IMR-90 (cell line): ENCODE data around the gene ZMIZ1. TPM values are rescaled to one million over a fixed set of nuclear protein-coding genes. Genes with fewer than 3 reads are reported as not detected.

Experiments used
- ATAC-seq: fragments of 200-7000 bp; cut with Tn5 transposase; 2 replicates; pipeline ENCODE4 v1.9.1; 2020; ENCODE audit warnings: low read depth, mild to moderate bottlenecking, moderate library complexity
- BruUV-seq: library from RNA; stranded (reverse); fragments of 400-500 nt; replicated peaks from 2 replicates; lab custom pipeline; 2021; lab: Mats Ljungman, UMichigan
- CTCF ChIA-PET: fragments of 300-600 bp; formaldehyde crosslinking; extraction: SDS; loops from one replicate; lab custom pipeline; 2021; ENCODE audit warnings: antibody characterized with exemption; lab: Yijun Ruan, JAX
- POLR2A ChIA-PET: fragments of 300-600 bp; sonication (Branson Sonifier 250); formaldehyde crosslinking; loops from one replicate; lab custom pipeline; 2022; ENCODE audit warnings: antibody characterized with exemption; ENCODE audit not compliant: unreplicated experiment; lab: Charles Lee
- DNase-seq: peaks from one replicate; pipeline ENCODE4 v3.0.0; 2013
- H2AFZ ChIP-seq: replicated peaks from 2 replicates; pipeline ENCODE3; 2013; ENCODE audit warnings: low read length, mild to moderate bottlenecking; ENCODE audit not compliant: poor library complexity
- H2AK5ac ChIP-seq: 2 replicates; pipeline ENCODE4 v1.6.1; 2013; ENCODE audit warnings: low read depth, low read length, inconsistent platforms
- H2AK9ac ChIP-seq: replicated peaks from 2 replicates; pipeline ENCODE3; 2013; ENCODE audit warnings: mild to moderate bottlenecking, low read depth, low read length, moderate library complexity; ENCODE audit not compliant: poor library complexity
- H2BK120ac ChIP-seq: 2 replicates; pipeline ENCODE4 v1.6.1; 2013; ENCODE audit warnings: low read depth, low read length, inconsistent platforms
- H2BK15ac ChIP-seq: 3 replicates; pipeline ENCODE4 v1.6.1; 2013; ENCODE audit warnings: low read depth, low read length, inconsistent platforms
- H2BK20ac ChIP-seq: 2 replicates; pipeline ENCODE4 v1.6.1; 2013; ENCODE audit warnings: low read depth, mild to moderate bottlenecking, inconsistent platforms, low read length, moderate library complexity
- H2BK5ac ChIP-seq: 2 replicates; pipeline ENCODE4 v1.6.1; 2013; ENCODE audit warnings: mild to moderate bottlenecking, low read depth, low read length, inconsistent platforms; ENCODE audit not compliant: poor library complexity, severe bottlenecking
- H3K14ac ChIP-seq: replicated peaks from 2 replicates; pipeline ENCODE4 v1.6.1; 2013; ENCODE audit warnings: low read depth, low read length, inconsistent platforms
- H3K18ac ChIP-seq: 2 replicates; pipeline ENCODE4 v1.6.1; 2013; ENCODE audit warnings: low read depth, low read length, control low read depth
- H3K23ac ChIP-seq: 2 replicates; pipeline ENCODE4 v1.6.1; 2013; ENCODE audit warnings: low read depth, low read length, inconsistent platforms
- H3K27ac ChIP-seq: 2 replicates; pipeline ENCODE4 v1.5.1; 2013; ENCODE audit warnings: mild to moderate bottlenecking, control low read depth, low read length; ENCODE audit not compliant: insufficient read depth
- H3K27me3 ChIP-seq: 2 replicates; pipeline ENCODE4 v1.6.1; 2013; ENCODE audit warnings: low read length; ENCODE audit not compliant: control insufficient read depth, insufficient read depth
- H3K36me3 ChIP-seq: 2 replicates; pipeline ENCODE4 v1.6.1; 2013; ENCODE audit warnings: low read length, mixed read lengths; ENCODE audit not compliant: control insufficient read depth, insufficient read depth
- H3K4ac ChIP-seq: 2 replicates; pipeline ENCODE4 v1.6.1; 2013; ENCODE audit warnings: low read depth, low read length, inconsistent platforms
- H3K4me1 ChIP-seq: 2 replicates; pipeline ENCODE4 v1.6.1; 2013; ENCODE audit warnings: low read length, mixed read lengths; ENCODE audit not compliant: control insufficient read depth, insufficient read depth
- H3K4me2 ChIP-seq: 2 replicates; pipeline ENCODE4 v1.6.1; 2013; ENCODE audit warnings: low read depth, mild to moderate bottlenecking, control low read depth, low read length, moderate library complexity
- H3K4me3 ChIP-seq: 2 replicates; pipeline ENCODE4 v1.5.1; 2013; ENCODE audit warnings: low read depth, mild to moderate bottlenecking, control low read depth, low read length, moderate library complexity; ENCODE audit not compliant: insufficient read depth
- H3K56ac ChIP-seq: 2 replicates; pipeline ENCODE4 v1.6.1; 2013; ENCODE audit warnings: low read length, inconsistent platforms; ENCODE audit not compliant: insufficient read depth; ENCODE audit errors: extremely low read depth
- H3K79me1 ChIP-seq, 2 experiments: 2 replicates each; pipeline ENCODE4 v1.6.1; 2013; ENCODE audit warnings: low read length in 2 of 2, inconsistent platforms in 1 of 2, low read depth in 1 of 2
- H3K9ac ChIP-seq: 2 replicates; pipeline ENCODE4 v1.6.1; 2013; ENCODE audit warnings: low read depth, low read length, control low read depth
- H3K9me1 ChIP-seq: 2 replicates; pipeline ENCODE4 v1.6.1; 2013; ENCODE audit warnings: low read length, inconsistent platforms; ENCODE audit not compliant: insufficient read depth
- H3K9me3 ChIP-seq: 2 replicates; pipeline ENCODE4 v1.6.1; 2013; ENCODE audit warnings: low read length; ENCODE audit not compliant: control insufficient read depth, insufficient read depth
- H4K20me1 ChIP-seq: 2 replicates; pipeline ENCODE4 v1.6.1; 2013; ENCODE audit warnings: low read length, inconsistent platforms; ENCODE audit not compliant: insufficient read depth
- H4K5ac ChIP-seq: 2 replicates; pipeline ENCODE4 v1.6.1; 2013; ENCODE audit warnings: mild to moderate bottlenecking, low read depth, low read length, control low read depth
- H4K8ac ChIP-seq, 2 experiments: 2 replicates each; pipeline ENCODE4 v1.6.1; 2013; ENCODE audit warnings: low read depth in 2 of 2, low read length in 2 of 2, control low read depth in 1 of 2, inconsistent platforms in 1 of 2
- H4K91ac ChIP-seq: 2 replicates; pipeline ENCODE4 v1.6.1; 2013; ENCODE audit warnings: low read depth, low read length, inconsistent platforms; ENCODE audit not compliant: insufficient read depth
- CEBPB ChIP-seq: IDR thresholded peaks from 2 replicates; pipeline ENCODE4 v1.6.1; 2012; ENCODE audit warnings: low read depth, low read length, improper control_type of control experiment
- CHD1 ChIP-seq: IDR thresholded peaks from 2 replicates; pipeline ENCODE4 v1.6.1; 2012; ENCODE audit warnings: low read depth, low read length, improper control_type of control experiment
- FOS ChIP-seq: fragments of 150-350 bp; IDR thresholded peaks from 2 replicates; pipeline ENCODE4 v1.6.1; 2016; ENCODE audit warnings: low read depth, low read length
- MAFK ChIP-seq: IDR thresholded peaks from 2 replicates; pipeline ENCODE4 v1.6.1; 2012; ENCODE audit warnings: low read depth, low read length, improper control_type of control experiment
- MAZ ChIP-seq: IDR thresholded peaks from 2 replicates; pipeline ENCODE4 v1.6.1; 2012; ENCODE audit warnings: low read depth, mild to moderate bottlenecking, low read length, improper control_type of control experiment, moderate library complexity, borderline replicate concordance
- MXI1 ChIP-seq: IDR thresholded peaks from 2 replicates; pipeline ENCODE4 v1.6.1; 2012; ENCODE audit warnings: low read depth, mild to moderate bottlenecking, low read length, moderate library complexity, borderline replicate concordance
- NFE2L2 ChIP-seq: fragments of 150-350 bp; IDR thresholded peaks from 2 replicates; pipeline ENCODE4 v1.6.1; 2016; ENCODE audit warnings: low read depth, mild to moderate bottlenecking, low read length
- POLR2A ChIP-seq: IDR thresholded peaks from 2 replicates; pipeline ENCODE4 v1.6.1; 2012; ENCODE audit warnings: mild to moderate bottlenecking, low read depth, low read length
- RAD21 ChIP-seq: IDR thresholded peaks from 2 replicates; pipeline ENCODE4 v1.6.1; 2012; ENCODE audit warnings: low read length, improper control_type of control experiment
- RCOR1 ChIP-seq: IDR thresholded peaks from 2 replicates; pipeline ENCODE4 v1.6.1; 2012; ENCODE audit warnings: mild to moderate bottlenecking, low read length, improper control_type of control experiment; ENCODE audit not compliant: insufficient replicate concordance
- RFX5 ChIP-seq: IDR thresholded peaks from 2 replicates; pipeline ENCODE4 v1.8.0; 2012; ENCODE audit warnings: low read depth, mild to moderate bottlenecking, low read length, moderate library complexity
- SMC3 ChIP-seq: fragments of 150-350 bp; IDR thresholded peaks from 2 replicates; pipeline ENCODE4 v1.6.1; 2016; ENCODE audit warnings: low read depth, mild to moderate bottlenecking, antibody characterized with exemption, low read length, moderate library complexity
- WGBS, 2 experiments: methylation state at CpG; one replicate each; pipeline versions ENCODE4 v1.1.5 to v1.1.7; 2013; ENCODE audit warnings: missing lambda C conversion rate in 2 of 2; ENCODE audit not compliant: insufficient read length in 1 of 2; ENCODE audit errors: extremely low coverage in 2 of 2; 5-methylcytosine and 5-hydroxymethylcytosine counted together
- dilution Hi-C: fragments of 300-500 bp; cut with HindIII; formaldehyde crosslinking; loops from one replicate; pipeline ENCODE4 v1.14.3; 2018; ENCODE audit warnings: low sequenced_read_pairs; ENCODE audit not compliant: unreplicated experiment
- in situ Hi-C: fragments of 300-500 bp; cut with MboI; formaldehyde crosslinking; loops from 3 replicates; pipeline ENCODE4 v1.14.3; 2019; ENCODE audit warnings: low sequenced_read_pairs, inconsistent platforms, mixed read lengths
- intact Hi-C: fragments of 100-400 bp; cut with micrococcal nuclease; formaldehyde crosslinking; loops from 2 replicates; pipeline ENCODE4 v1.10.0; 2022
- polyA plus RNA-seq, 3 experiments: library from polyadenylated mRNA; depleted of rRNA; stranded (reverse); fragments of >200 nt; gene quantifications; 2 replicates each; pipeline ENCODE4 v1.2.3, GENCODE V29; 2012; ENCODE audit warnings: low replicate concordance in 1 of 3
- total RNA-seq: library from RNA; depleted of rRNA; stranded (reverse); fragments of >200 nt; gene quantifications from 2 replicates; pipeline ENCODE4 v1.2.3, GENCODE V29; 2012
- TF ChIP-seq, protein P1 (sequence below): fragments of 150-350 bp; IDR thresholded peaks from 2 replicates; pipeline ENCODE4 v1.6.1; 2017; ENCODE audit warnings: mild to moderate bottlenecking, antibody characterized with exemption, low read length, low read depth

The ZMIZ1 gene
- total and polyA plus RNA-seq, 2 of the 4 experiments (the other 2 are of a cell fraction), result 6.6 to 48.7 TPM

DNA sequence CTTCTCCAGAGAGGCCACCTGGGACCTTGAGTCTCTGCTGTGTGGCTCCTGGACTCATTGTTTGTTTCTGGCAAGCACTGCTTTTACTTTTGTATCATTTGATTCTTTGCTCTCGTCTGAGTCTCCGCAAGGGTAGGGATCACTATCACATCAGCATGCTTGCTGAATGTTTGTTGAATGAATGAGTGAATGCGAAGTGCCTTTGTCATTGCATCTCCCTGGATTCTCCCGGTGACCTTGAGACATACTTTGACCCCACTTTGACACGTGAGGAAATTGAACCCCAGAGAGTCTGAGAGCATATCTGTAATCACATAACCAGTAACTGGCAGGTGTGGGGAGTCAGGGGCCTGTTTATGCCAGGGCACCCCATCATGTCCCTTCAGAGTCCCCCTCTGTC is 92.8 kb downstream of the ZMIZ1 start:
- BruUV-seq, result no TSS peak
- no peak overlapping the region for H3K4me3 ChIP-seq
- no peaks in the 10 kb centered on the region for H3K9me3 ChIP-seq
- TF ChIP-seq MXI1 (no peak), MAZ (no peak), CEBPB (no peak), SMC3 (no peak), CHD1 (no peak), POLR2A (no peak), RAD21 (no peak), FOS (no peak), RCOR1 (no peak), NFE2L2 (no peak), MAFK (no peak), RFX5 (no peak)
- TF ChIP-seq, protein P1, sequence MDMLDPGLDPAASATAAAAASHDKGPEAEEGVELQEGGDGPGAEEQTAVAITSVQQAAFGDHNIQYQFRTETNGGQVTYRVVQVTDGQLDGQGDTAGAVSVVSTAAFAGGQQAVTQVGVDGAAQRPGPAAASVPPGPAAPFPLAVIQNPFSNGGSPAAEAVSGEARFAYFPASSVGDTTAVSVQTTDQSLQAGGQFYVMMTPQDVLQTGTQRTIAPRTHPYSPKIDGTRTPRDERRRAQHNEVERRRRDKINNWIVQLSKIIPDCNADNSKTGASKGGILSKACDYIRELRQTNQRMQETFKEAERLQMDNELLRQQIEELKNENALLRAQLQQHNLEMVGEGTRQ, result no peak
- H4K91ac ChIP-seq, result peak overlapping the region; percentile 98
- H3K4me2 ChIP-seq, result no peak overlapping the region
- ChIA-PET CTCF (no interaction called here), POLR2A (no interaction called here)
- peaks cover 33% of the 10 kb centered on the region for H3K36me3 ChIP-seq
- H3K27me3 ChIP-seq, result no peaks in the 10 kb centered on the region
- peak overlapping the region; percentile 100 for H3K4ac ChIP-seq
- peaks cover 52% of the 10 kb centered on the region for H4K20me1 ChIP-seq
- intact Hi-C loops (no loop called here), in situ Hi-C loops (no loop called here), dilution Hi-C loops (no loop called here)
- peak overlapping the region; percentile 99 for H2BK5ac ChIP-seq
- peak overlapping the region; percentile 89 for H2AK5ac ChIP-seq
- H2AK9ac ChIP-seq, result peak overlapping the region; percentile 49
- H3K4me1 ChIP-seq, result peaks cover 75% of the 10 kb centered on the region
- H3K14ac ChIP-seq, result peak overlapping the region; percentile 99
- no peak overlapping the region for H2AFZ ChIP-seq
- H3K23ac ChIP-seq, result peak overlapping the region; percentile 68; the same call in 1 of the 2 replicates
- no peak for ATAC-seq
- H3K56ac ChIP-seq, result no peak overlapping the region
- peak overlapping the region; percentile 95; the same call in 1 of the 2 replicates for H2BK20ac ChIP-seq
- no peak overlapping the region for H4K5ac ChIP-seq
- peak overlapping the region; percentile 52 for H2BK120ac ChIP-seq
- 0 out of 2 replicates have a peak overlapping the region, but pooled peaks have one; percentile 12 for H3K18ac ChIP-seq
- peaks cover 47% of the 10 kb centered on the region for H3K9me1 ChIP-seq
- H2BK15ac ChIP-seq, result no peak overlapping the region; the same call in 2 of the 3 replicates
- 71% methylated on average over 4 of the region's 5 CpGs; no CpG with 5 or more reads in 1 of the 2 experiments for WGBS, 2 experiments
- DNase-seq, result no peak
- peak overlapping the region in 1 of 2 experiments; percentile 30; a peak in 3 of 4 replicates for H4K8ac ChIP-seq
- H3K9ac ChIP-seq, result no peak overlapping the region
- peak overlapping the region; percentile 93 for H3K27ac ChIP-seq
- peaks cover 71 to 97% of the 10 kb centered on the region in 2 experiments for H3K79me1 ChIP-seq
